Neural cell (in vitro differentiated cells): ENCODE data around the gene RPL7A.

Experiments used
- EP300 ChIP-seq: fragments of 450-650 bp; conservative IDR thresholded peaks from 2 replicates; pipeline ENCODE4 v1.6.1; 2014; ENCODE audit warnings: antibody characterized with exemption, mild to moderate bottlenecking, moderate library complexity; ENCODE audit not compliant: poor library complexity, severe bottlenecking
- EZH2 ChIP-seq: fragments of 200-600, 300-800 bp; shearing (Covaris generic), sonication (generic); IDR thresholded peaks from 2 replicates; pipeline ENCODE4 v1.6.1; 2014; ENCODE audit warnings: antibody characterized with exemption, low read length, borderline replicate concordance, mild to moderate bottlenecking; ENCODE audit not compliant: insufficient read depth, poor library complexity, severe bottlenecking
- MXI1 ChIP-seq: fragments of 450-650 bp; conservative IDR thresholded peaks from 2 replicates; pipeline ENCODE4 v1.6.1; 2014; ENCODE audit warnings: antibody characterized with exemption, mild to moderate bottlenecking; ENCODE audit not compliant: poor library complexity, severe bottlenecking
- POLR2AphosphoS5 ChIP-seq: IDR thresholded peaks from 2 replicates; pipeline ENCODE4 v1.6.1; 2012
- RAD21 ChIP-seq: fragments of 450-650 bp; conservative IDR thresholded peaks from 2 replicates; pipeline ENCODE4 v1.6.1; 2014; ENCODE audit warnings: antibody characterized with exemption, mild to moderate bottlenecking, moderate library complexity
- SMC3 ChIP-seq: fragments of 450-650 bp; conservative IDR thresholded peaks from 2 replicates; pipeline ENCODE4 v1.6.1; 2014; ENCODE audit warnings: antibody characterized with exemption, mild to moderate bottlenecking, moderate library complexity; ENCODE audit not compliant: poor library complexity
- TAF1 ChIP-seq: IDR thresholded peaks from 2 replicates; pipeline ENCODE4 v1.6.1; 2012; ENCODE audit warnings: low read depth
- TF ChIP-seq, protein P1 (sequence below): fragments of 450-650 bp; IDR thresholded peaks from 2 replicates; pipeline ENCODE4 v1.5.1; 2014; ENCODE audit warnings: antibody characterized with exemption, mild to moderate bottlenecking, moderate library complexity; ENCODE audit not compliant: poor library complexity, severe bottlenecking
- TF ChIP-seq, protein P2 (sequence below): IDR thresholded peaks from 2 replicates; pipeline ENCODE4 v1.6.1; 2012; ENCODE audit warnings: borderline replicate concordance

DNA sequence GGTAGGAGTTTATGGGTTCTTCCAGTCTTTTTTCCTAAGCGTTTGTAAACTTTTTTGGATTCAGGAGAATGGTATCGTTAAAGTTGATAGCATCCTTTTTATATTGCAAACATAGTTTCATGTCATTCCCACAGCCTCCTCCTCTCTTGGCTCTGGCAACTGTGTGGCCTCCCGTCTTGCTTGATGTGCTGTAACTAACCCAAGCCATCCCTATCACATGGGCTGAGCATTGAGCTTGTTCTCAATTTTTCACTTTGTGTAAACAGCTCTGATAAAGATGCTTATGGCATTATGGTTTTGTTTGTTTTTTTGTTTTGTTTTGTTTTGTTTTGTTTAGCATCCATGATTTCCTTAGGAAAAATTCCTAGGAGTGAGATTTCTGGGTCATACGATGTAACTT is 32.7 kb downstream of the RPL7A start:
- TF ChIP-seq, protein P1, sequence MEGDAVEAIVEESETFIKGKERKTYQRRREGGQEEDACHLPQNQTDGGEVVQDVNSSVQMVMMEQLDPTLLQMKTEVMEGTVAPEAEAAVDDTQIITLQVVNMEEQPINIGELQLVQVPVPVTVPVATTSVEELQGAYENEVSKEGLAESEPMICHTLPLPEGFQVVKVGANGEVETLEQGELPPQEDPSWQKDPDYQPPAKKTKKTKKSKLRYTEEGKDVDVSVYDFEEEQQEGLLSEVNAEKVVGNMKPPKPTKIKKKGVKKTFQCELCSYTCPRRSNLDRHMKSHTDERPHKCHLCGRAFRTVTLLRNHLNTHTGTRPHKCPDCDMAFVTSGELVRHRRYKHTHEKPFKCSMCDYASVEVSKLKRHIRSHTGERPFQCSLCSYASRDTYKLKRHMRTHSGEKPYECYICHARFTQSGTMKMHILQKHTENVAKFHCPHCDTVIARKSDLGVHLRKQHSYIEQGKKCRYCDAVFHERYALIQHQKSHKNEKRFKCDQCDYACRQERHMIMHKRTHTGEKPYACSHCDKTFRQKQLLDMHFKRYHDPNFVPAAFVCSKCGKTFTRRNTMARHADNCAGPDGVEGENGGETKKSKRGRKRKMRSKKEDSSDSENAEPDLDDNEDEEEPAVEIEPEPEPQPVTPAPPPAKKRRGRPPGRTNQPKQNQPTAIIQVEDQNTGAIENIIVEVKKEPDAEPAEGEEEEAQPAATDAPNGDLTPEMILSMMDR: no peak
- TF ChIP-seq EZH2 (no peak), TAF1 (no peak), RAD21 (no peak), POLR2AphosphoS5 (no peak), SMC3 (no peak), MXI1 (no peak), EP300 (no peak)
- TF ChIP-seq, protein P2, sequence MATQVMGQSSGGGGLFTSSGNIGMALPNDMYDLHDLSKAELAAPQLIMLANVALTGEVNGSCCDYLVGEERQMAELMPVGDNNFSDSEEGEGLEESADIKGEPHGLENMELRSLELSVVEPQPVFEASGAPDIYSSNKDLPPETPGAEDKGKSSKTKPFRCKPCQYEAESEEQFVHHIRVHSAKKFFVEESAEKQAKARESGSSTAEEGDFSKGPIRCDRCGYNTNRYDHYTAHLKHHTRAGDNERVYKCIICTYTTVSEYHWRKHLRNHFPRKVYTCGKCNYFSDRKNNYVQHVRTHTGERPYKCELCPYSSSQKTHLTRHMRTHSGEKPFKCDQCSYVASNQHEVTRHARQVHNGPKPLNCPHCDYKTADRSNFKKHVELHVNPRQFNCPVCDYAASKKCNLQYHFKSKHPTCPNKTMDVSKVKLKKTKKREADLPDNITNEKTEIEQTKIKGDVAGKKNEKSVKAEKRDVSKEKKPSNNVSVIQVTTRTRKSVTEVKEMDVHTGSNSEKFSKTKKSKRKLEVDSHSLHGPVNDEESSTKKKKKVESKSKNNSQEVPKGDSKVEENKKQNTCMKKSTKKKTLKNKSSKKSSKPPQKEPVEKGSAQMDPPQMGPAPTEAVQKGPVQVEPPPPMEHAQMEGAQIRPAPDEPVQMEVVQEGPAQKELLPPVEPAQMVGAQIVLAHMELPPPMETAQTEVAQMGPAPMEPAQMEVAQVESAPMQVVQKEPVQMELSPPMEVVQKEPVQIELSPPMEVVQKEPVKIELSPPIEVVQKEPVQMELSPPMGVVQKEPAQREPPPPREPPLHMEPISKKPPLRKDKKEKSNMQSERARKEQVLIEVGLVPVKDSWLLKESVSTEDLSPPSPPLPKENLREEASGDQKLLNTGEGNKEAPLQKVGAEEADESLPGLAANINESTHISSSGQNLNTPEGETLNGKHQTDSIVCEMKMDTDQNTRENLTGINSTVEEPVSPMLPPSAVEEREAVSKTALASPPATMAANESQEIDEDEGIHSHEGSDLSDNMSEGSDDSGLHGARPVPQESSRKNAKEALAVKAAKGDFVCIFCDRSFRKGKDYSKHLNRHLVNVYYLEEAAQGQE: no peak
